Kidney (tissue), 14 donors: Measurements from ENCODE around the gene TPP1. TPM values are rescaled to one million over a fixed set of nuclear protein-coding genes. Genes with fewer than 3 reads are reported as not detected.

ENCODE experiments used
- DNase-seq, 5 donors: peaks; one replicate each; pipeline ENCODE4 v3.0.0-alpha.2; 2013 to 2020
- FAIRE-seq: peaks from 2 replicates; lab custom pipeline; 2012; peaks lifted over from hg19 to GRCh38; lab: Jason Lieb, UNC
- H3K27ac ChIP-seq, 2 donors: one replicate each; pipeline ENCODE4 v1.7.0; 2013; ENCODE audit warnings: low read depth in 2 of 2, low read length in 2 of 2, inconsistent platforms in 1 of 2
- H3K27me3 ChIP-seq: one replicate; pipeline ENCODE4 v1.7.1; 2013; ENCODE audit warnings: low read length, inconsistent platforms; ENCODE audit not compliant: control insufficient read depth, insufficient read depth
- H3K36me3 ChIP-seq, 3 donors: one replicate each; pipeline versions ENCODE4 v1.7.0 to v1.7.1; 2013; ENCODE audit warnings: low read length in 3 of 3, control low read depth in 1 of 3, inconsistent platforms in 1 of 3; ENCODE audit not compliant: insufficient read depth in 3 of 3, control insufficient read depth in 2 of 3
- H3K4me1 ChIP-seq, 3 donors: one replicate each; pipeline versions ENCODE4 v1.7.0 to v1.7.1; 2013; ENCODE audit warnings: low read length in 3 of 3, inconsistent platforms in 1 of 3, low read depth in 1 of 3; ENCODE audit not compliant: control insufficient read depth in 2 of 3, insufficient read depth in 2 of 3
- H3K4me3 ChIP-seq, 3 donors: one replicate each; pipeline versions ENCODE4 v1.7.0 to v1.8.1; 2013; ENCODE audit warnings: low read length in 3 of 3, control low read depth in 1 of 3, inconsistent platforms in 1 of 3
- H3K9ac ChIP-seq, 3 donors: one replicate each; pipeline versions ENCODE4 v1.7.0 to v1.7.1; 2013; ENCODE audit warnings: low read length in 3 of 3, control low read depth in 1 of 3, inconsistent platforms in 1 of 3
- H3K9me3 ChIP-seq, 3 donors: one replicate each; pipeline versions ENCODE4 v1.7.0 to v1.7.1; 2013; ENCODE audit warnings: low read length in 3 of 3, control low read depth in 1 of 3, inconsistent platforms in 1 of 3; ENCODE audit not compliant: control insufficient read depth in 2 of 3, insufficient read depth in 1 of 3
- intact Hi-C: fragments of 100-400 bp; cut with DNase I; formaldehyde crosslinking; loops from one replicate; pipeline ENCODE4 v1.11.1; 2022
- polyA plus RNA-seq: library from polyadenylated mRNA; stranded (reverse); fragments of 350-450 nt; fragmentation: Illumina TruSeq; extraction: RNeasy Lipid Tissue Mini Kit (QIAGEN cat#74804); gene quantifications from one replicate; pipeline ENCODE4 v1.2.3, GENCODE V29; 2014; ENCODE audit warnings: low read depth, low replicate concordance; ENCODE audit not compliant: insufficient read depth
- total RNA-seq: library from RNA; stranded (reverse); fragmentation: NEBNext Ultra II Directional; extraction: Animal tissue kit (Norgen Biotek cat#: 25700); gene quantifications from one replicate; pipeline ENCODE4 v1.2.1, GENCODE V29; 2021
- TF ChIP-seq, protein P1 (sequence below): IDR thresholded peaks from 3 replicates; pipeline ENCODE4 v1.5.1; 2012; ENCODE audit warnings: mild to moderate bottlenecking, moderate library complexity, borderline replicate concordance; ENCODE audit not compliant: insufficient read depth; ENCODE audit errors: extremely low read depth
- donor health status: control.
- donor health status: control.
- donor health status: control.
- donor health status: control.
- donor health status: control.
- donor health status: DM: yes; HTN: yes; CAD: no.
- donor health status: Normal renal cell carcinoma (clear cell type).

The TPP1 gene
- total and polyA plus RNA-seq, 2 donors from 2014 or later, result 84.2 to 115 TPM

GRCh38 chr11:6598555-6598954 lies 20.7 kb downstream of the TPP1 start:
- Histone ChIP-seq H3K9me3 (no peaks in the 10 kb centered on the region), H3K27me3 (no peaks in the 10 kb centered on the region), H3K36me3 (peaks cover 3 to 29% (median 24%) of the 10 kb centered on the region in 3 donors), H3K9ac (no peak overlapping the region), H3K4me3 (no peak overlapping the region), H3K4me1 (peaks cover 0 to 11% (median 9%) of the 10 kb centered on the region in 3 donors), H3K27ac (no peak overlapping the region)
- FAIRE-seq (no peak), DNase-seq (no peak)
- intact Hi-C loops, result no loop called here
- TF ChIP-seq, protein P1, sequence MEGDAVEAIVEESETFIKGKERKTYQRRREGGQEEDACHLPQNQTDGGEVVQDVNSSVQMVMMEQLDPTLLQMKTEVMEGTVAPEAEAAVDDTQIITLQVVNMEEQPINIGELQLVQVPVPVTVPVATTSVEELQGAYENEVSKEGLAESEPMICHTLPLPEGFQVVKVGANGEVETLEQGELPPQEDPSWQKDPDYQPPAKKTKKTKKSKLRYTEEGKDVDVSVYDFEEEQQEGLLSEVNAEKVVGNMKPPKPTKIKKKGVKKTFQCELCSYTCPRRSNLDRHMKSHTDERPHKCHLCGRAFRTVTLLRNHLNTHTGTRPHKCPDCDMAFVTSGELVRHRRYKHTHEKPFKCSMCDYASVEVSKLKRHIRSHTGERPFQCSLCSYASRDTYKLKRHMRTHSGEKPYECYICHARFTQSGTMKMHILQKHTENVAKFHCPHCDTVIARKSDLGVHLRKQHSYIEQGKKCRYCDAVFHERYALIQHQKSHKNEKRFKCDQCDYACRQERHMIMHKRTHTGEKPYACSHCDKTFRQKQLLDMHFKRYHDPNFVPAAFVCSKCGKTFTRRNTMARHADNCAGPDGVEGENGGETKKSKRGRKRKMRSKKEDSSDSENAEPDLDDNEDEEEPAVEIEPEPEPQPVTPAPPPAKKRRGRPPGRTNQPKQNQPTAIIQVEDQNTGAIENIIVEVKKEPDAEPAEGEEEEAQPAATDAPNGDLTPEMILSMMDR, result no peak

DNA sequence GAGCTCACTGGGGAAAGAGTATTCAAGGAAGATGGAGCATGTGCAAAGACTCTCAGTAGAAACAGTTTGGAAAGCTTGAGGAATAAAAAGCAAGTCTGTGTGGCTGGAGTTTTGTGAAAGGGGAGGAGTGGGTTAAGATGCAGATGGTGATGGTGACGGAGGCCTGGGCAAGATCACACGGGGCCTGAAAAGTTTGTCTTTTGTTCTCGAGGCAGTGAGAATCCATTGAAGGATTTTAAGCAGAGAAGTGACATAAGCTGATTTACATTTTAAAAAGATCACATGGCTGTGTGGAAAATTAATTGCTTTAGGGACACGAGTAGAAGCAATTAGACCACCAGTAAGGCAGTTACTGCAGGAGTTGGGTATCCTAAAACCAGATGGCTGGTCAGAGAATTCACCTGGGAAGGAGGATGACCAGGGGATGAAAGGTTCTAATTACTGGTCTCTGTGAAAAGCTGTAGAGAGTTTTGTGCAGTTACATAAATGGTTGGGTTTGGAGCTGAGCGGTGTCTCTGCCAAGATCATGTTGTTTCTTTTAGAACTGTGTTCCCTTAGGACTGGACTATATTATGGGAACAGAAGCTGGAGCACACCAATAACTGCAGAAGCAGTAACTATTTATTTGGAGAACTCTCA lies 22.9 kb downstream of the TPP1 start:
- FAIRE-seq (no peak), DNase-seq (no peak)
- H3K9ac ChIP-seq, result no peak overlapping the region
- no peaks in the 10 kb centered on the region for H3K27me3 ChIP-seq
- no peak overlapping the region for H3K27ac ChIP-seq
- peaks cover 3 to 38% (median 27%) of the 10 kb centered on the region in 3 donors for H3K36me3 ChIP-seq
- H3K9me3 ChIP-seq, result no peaks in the 10 kb centered on the region
- intact Hi-C loops, result no loop called here
- H3K4me3 ChIP-seq, result no peak overlapping the region
- peaks cover 0 to 9% (median 0%) of the 10 kb centered on the region in 3 donors for H3K4me1 ChIP-seq
- TF ChIP-seq, protein P1, result no peak

DNA sequence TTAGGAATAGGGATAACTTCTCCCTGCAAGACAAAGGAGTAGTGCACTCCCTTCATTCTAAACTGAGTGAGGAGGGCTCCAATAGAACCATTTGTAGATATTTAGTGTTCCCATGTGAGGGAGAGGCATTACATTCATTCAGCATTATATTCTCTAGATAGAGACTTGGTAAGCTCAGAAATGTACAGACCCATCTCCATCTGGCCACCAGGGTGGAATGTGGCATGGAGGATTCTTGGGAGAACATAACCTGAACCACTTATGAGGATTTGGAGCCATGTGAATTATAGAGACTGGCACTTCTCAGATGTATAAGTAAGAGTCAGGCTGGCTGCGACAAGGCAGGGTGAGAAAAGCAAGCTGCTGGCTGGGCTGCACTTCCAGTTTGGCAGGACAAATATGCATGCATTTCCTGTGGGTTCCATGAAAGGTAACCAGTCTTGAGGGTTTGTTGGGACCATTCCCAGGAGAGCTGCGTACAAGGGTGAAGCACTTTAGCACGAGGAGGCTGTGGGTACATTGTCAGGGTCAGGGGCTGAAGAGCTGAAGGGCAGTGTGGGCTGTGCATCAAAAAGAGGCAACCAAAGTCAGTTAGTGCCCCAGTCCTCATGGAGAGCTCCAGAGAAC lies 25.0 kb downstream of the TPP1 start:
- Histone ChIP-seq H3K27me3 (no peaks in the 10 kb centered on the region), H3K4me3 (no peak overlapping the region), H3K4me1 (peaks cover 0 to 6% (median 0%) of the 10 kb centered on the region in 3 donors), H3K36me3 (peaks cover 0 to 21% (median 10%) of the 10 kb centered on the region in 3 donors), H3K9me3 (no peaks in the 10 kb centered on the region), H3K27ac (no peak overlapping the region), H3K9ac (no peak overlapping the region)
- FAIRE-seq (no peak), DNase-seq (no peak)
- TF ChIP-seq, protein P1, result no peak
- intact Hi-C loops, result no loop called here
